Activated CD8-positive, alpha-beta T cell treated with anti-CD3 and anti-CD28 coated beads for 36 hours (primary cell): ENCODE measurements around the gene ST8SIA1. TPM values are rescaled to one million over a fixed set of nuclear protein-coding genes. Genes with fewer than 3 reads are reported as not detected.

Source experiments
- ATAC-seq: fragments of 200-7000 bp; cut with Tn5 transposase; one replicate; pipeline ENCODE4 v1.10.0; 2021; ENCODE audit warnings: mild to moderate bottlenecking, moderate library complexity
- CTCF ChIA-PET: fragments of 350-600 bp; sonication (Branson Sonifier 250); formaldehyde crosslinking; loops from one replicate; lab custom pipeline; 2021; ENCODE audit warnings: antibody characterized with exemption; lab: Charles Lee
- POLR2A ChIA-PET: fragments of 350-600 bp; sonication (Branson Sonifier 250); formaldehyde crosslinking; loops from one replicate; lab custom pipeline; 2021; ENCODE audit warnings: antibody characterized with exemption; lab: Charles Lee
- DNase-seq: peaks from one replicate; pipeline ENCODE4 v3.0.0-alpha.2; 2020
- H3K27ac Mint-ChIP-seq: one replicate; pipeline ENCODE4 v1.8.0; 2021; ENCODE audit warnings: mild to moderate bottlenecking, mixed read lengths
- H3K27me3 Mint-ChIP-seq: one replicate; pipeline ENCODE4 v1.8.0; 2021; ENCODE audit warnings: mixed read lengths
- H3K36me3 Mint-ChIP-seq: one replicate; pipeline ENCODE4 v1.8.0; 2021; ENCODE audit warnings: low read depth, mixed read lengths
- H3K4me1 Mint-ChIP-seq: one replicate; pipeline ENCODE4 v1.8.0; 2021; ENCODE audit warnings: low read depth, mixed read lengths
- H3K4me3 Mint-ChIP-seq: one replicate; pipeline ENCODE4 v1.8.0; 2021; ENCODE audit warnings: mild to moderate bottlenecking, moderate library complexity, mixed read lengths
- H3K9me3 Mint-ChIP-seq: one replicate; pipeline ENCODE4 v1.8.0; 2021; ENCODE audit warnings: mixed read lengths
- intact Hi-C: fragments of 100-400 bp; cut with micrococcal nuclease; formaldehyde crosslinking; loops from one replicate; pipeline ENCODE4 v1.10.0; 2022
- total RNA-seq, 2 experiments: library from RNA; stranded (reverse); gene quantifications; one replicate each; pipeline ENCODE4 v1.2.3, GENCODE V29; 2021
- TF ChIP-seq, protein P1 (sequence below): fragments of 200-600 bp; IDR thresholded peaks from one replicate; pipeline ENCODE4 v1.8.0; 2022; ENCODE audit warnings: antibody characterized with exemption, mild to moderate bottlenecking

The ST8SIA1 gene
- total RNA-seq, 2 experiments from 2014 or later = 1.5 to 2.5 TPM

DNA sequence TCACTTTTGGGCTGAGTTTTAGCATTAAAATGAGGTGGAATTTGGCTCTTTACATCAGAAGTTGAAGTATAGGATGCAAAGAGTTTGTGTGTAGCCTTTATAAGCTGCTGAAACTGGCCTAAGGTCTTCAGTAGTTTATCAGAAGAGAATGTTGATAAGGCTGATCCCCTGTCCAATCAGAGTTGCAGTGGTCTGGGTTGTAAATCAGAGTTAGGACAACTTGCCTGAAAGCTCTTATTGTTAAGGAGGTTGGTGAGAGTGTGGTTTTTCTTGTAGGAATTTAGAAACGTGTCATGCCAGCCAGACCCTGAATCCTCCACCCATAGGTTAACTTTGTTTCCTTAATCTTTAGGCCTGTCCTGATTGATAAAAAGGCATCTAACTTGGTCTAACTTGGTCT, 143.5 kb downstream of the ST8SIA1 start:
- H3K27ac Mint-ChIP-seq = no peak overlapping the region
- POLR2A ChIA-PET = no interaction called here
- H3K27me3 Mint-ChIP-seq = no peaks in the 10 kb centered on the region
- DNase-seq (no peak), ATAC-seq (no peak)
- H3K9me3 Mint-ChIP-seq = no peaks in the 10 kb centered on the region
- TF ChIP-seq, protein P1, sequence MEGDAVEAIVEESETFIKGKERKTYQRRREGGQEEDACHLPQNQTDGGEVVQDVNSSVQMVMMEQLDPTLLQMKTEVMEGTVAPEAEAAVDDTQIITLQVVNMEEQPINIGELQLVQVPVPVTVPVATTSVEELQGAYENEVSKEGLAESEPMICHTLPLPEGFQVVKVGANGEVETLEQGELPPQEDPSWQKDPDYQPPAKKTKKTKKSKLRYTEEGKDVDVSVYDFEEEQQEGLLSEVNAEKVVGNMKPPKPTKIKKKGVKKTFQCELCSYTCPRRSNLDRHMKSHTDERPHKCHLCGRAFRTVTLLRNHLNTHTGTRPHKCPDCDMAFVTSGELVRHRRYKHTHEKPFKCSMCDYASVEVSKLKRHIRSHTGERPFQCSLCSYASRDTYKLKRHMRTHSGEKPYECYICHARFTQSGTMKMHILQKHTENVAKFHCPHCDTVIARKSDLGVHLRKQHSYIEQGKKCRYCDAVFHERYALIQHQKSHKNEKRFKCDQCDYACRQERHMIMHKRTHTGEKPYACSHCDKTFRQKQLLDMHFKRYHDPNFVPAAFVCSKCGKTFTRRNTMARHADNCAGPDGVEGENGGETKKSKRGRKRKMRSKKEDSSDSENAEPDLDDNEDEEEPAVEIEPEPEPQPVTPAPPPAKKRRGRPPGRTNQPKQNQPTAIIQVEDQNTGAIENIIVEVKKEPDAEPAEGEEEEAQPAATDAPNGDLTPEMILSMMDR = no peak
- H3K4me3 Mint-ChIP-seq = no peak overlapping the region
- CTCF ChIA-PET = no interaction called here
- H3K4me1 Mint-ChIP-seq = no peaks in the 10 kb centered on the region
- intact Hi-C loops = no loop called here
- H3K36me3 Mint-ChIP-seq = no peaks in the 10 kb centered on the region

DNA sequence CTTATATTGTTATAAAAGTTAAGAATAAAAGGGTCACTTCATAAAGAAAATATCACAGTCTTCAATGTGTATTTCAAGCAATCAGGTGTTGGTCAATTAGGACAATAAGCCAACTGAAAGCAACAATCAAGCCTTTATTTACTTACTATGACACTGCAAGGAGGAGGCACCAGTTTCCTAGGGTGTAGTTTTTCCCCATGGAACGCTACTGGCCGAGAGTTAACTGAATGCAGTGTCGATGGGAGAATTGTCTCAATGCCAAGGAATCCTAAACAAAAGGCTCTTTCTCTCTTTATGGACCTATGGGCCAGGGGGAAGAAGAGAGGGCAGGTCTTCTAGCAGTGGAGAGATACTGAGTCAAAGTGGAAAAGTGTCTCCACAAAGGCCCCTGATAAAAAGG, 146.1 kb downstream of the ST8SIA1 start:
- ChIA-PET POLR2A (no interaction called here), CTCF (no interaction called here)
- H3K4me1 Mint-ChIP-seq = no peaks in the 10 kb centered on the region
- H3K27ac Mint-ChIP-seq = no peak overlapping the region
- ATAC-seq (no peak), DNase-seq (no peak)
- intact Hi-C loops = no loop called here
- H3K36me3 Mint-ChIP-seq = no peaks in the 10 kb centered on the region
- no peak overlapping the region for H3K4me3 Mint-ChIP-seq
- TF ChIP-seq, protein P1 = no peak
- no peaks in the 10 kb centered on the region for H3K27me3 Mint-ChIP-seq
- H3K9me3 Mint-ChIP-seq = no peaks in the 10 kb centered on the region

DNA sequence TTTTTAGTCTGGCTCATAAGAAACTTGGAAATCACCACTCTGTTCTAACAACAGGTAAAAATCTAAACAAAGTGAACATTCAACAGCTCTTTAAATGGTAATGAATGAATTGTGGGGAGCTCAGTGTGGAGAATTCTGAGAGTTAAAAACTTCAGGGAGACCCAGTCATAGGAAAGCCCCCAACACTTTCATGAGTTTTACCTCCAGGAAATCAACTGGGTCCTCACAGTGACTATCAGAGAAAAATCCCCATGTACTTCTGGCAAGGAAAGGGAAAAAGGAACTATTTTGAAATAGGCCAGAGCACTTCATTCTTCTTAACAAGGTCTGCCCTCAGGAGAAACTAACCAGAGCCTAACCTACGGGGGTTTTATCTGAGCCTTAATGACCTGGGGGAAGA, 153.8 kb downstream of the ST8SIA1 start:
- Mint-ChIP-seq H3K27me3 (no peaks in the 10 kb centered on the region), H3K36me3 (no peaks in the 10 kb centered on the region), H3K4me3 (no peak overlapping the region), H3K9me3 (no peaks in the 10 kb centered on the region), H3K27ac (no peak overlapping the region), H3K4me1 (peaks cover 3% of the 10 kb centered on the region)
- intact Hi-C loops = no loop called here
- no peak for DNase-seq
- ChIA-PET POLR2A (no interaction called here), CTCF (no interaction called here)
- no peak for ATAC-seq
- TF ChIP-seq, protein P1 = no peak

DNA sequence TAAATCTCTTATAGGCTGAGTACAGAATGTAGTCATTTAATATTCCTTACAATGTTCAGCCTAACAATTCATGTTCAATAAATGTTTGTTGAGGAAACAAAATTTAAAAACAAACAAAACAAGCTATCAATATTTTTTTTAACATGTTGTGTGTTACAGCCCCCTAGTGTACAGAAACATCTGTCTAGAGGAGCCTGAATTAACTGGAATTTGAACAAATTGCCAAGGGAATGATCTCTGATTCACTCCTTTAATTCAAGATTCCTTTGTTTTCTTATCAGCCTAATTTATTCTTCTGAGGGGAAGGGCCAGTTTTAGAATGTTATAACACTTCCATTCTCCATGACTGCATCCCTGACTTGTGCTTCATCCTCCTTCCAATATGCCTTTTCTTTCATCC, 161.3 kb downstream of the ST8SIA1 start:
- ATAC-seq = no peak
- Mint-ChIP-seq H3K9me3 (no peaks in the 10 kb centered on the region), H3K36me3 (no peaks in the 10 kb centered on the region), H3K4me1 (no peaks in the 10 kb centered on the region), H3K4me3 (no peak overlapping the region), H3K27me3 (no peaks in the 10 kb centered on the region), H3K27ac (no peak overlapping the region)
- DNase-seq = no peak
- POLR2A ChIA-PET = no interaction called here
- TF ChIP-seq, protein P1 = peak; percentile 40
- CTCF ChIA-PET = interaction anchor here (0.6 to 1.6 kb wide), 5 partner anchors 38 to 95 kb away, joined by 3 to 5 read pairs (median 3); no protein-coding TSS in a partner anchor
- intact Hi-C loops = no loop called here

DNA sequence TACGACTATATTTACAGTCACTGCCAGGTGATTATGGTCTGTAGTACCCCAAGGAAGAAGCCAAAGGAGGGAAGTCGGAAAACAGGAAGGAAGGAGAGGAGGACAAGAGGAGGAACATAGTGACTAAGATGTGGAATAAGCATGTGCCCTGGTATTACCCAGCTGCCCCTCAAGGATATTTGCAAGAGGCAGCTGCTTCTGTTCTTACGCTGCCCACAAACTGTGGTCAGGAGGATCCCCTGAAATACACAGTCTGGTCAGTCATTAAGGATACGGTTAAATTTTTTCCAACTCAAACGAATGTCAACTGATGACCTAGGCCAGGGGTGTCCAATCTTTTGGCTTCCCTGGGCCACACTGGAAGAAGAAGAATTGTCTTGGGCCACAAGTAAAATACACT, 162.0 kb downstream of the ST8SIA1 start:
- intact Hi-C loops = no loop called here
- H3K36me3 Mint-ChIP-seq = no peaks in the 10 kb centered on the region
- CTCF ChIA-PET = interaction anchor here (0.6 to 1.6 kb wide), 4 partner anchors 37 to 94 kb away, joined by 3 to 5 read pairs (median 3); no protein-coding TSS in a partner anchor
- DNase-seq (no peak), ATAC-seq (no peak)
- no peaks in the 10 kb centered on the region for H3K27me3 Mint-ChIP-seq
- TF ChIP-seq, protein P1 = no peak
- no peaks in the 10 kb centered on the region for H3K4me1 Mint-ChIP-seq
- POLR2A ChIA-PET = no interaction called here
- no peaks in the 10 kb centered on the region for H3K9me3 Mint-ChIP-seq
- no peak overlapping the region for H3K4me3 Mint-ChIP-seq
- H3K27ac Mint-ChIP-seq = no peak overlapping the region
